Measurements from ENCODE around the gene SLC5A4.
"Not testable (repeated sequence)": the region's sequence is repeated elsewhere in the genome, so short reads cannot be mapped to it uniquely, and the experiment has no call there.

SLC5A4 gene
- total RNA-seq, result 0 to 1.3 (median 0.07) reads per million in 17 experiments

- no peak for DNase-seq
Measured at GRCh38 chr22:32255217-32255616, at the start of gene SLC5A4. Gene SLC5A4, minus strand, starts transcription at chr22:32255347. Its CDS starts 18 bp downstream, at chr22:32255329.

- DNase-seq, result not testable (repeated sequence)
Measured at GRCh38 chr22:32293921-32294320, 38.8 kb upstream of the SLC5A4 start.

- DNase-seq, result no peak
Measured at GRCh38 chr22:32286290-32286840, 31.2 kb upstream of the SLC5A4 start.

GRCh38 chr22:32281072-32281471 is 25.9 kb upstream of the SLC5A4 start:
- no peak for DNase-seq

GRCh38 chr22:32275353-32275752 is 20.2 kb upstream of the SLC5A4 start:
- DNase-seq, result not testable (repeated sequence)

- DNase-seq, result no peak
Measured at GRCh38 chr22:32271389-32271788, 16.2 kb upstream of the SLC5A4 start.

- DNase-seq, result no peak
Measured at GRCh38 chr22:32270641-32271369, 15.7 kb upstream of the SLC5A4 start.

GRCh38 chr22:32269316-32269715 is 14.2 kb upstream of the SLC5A4 start:
- DNase-seq, result no peak

GRCh38 chr22:32267011-32267410 is 11.9 kb upstream of the SLC5A4 start:
- DNase-seq, result no peak

GRCh38 chr22:32265882-32266767 is 11.0 kb upstream of the SLC5A4 start:
- peak; percentile 83 to 91 (median 88) for DNase-seq

- DNase-seq, result not testable (repeated sequence)
Measured at GRCh38 chr22:32263678-32264077, 8.5 kb upstream of the SLC5A4 start.

GRCh38 chr22:32261306-32261705 is 6.2 kb upstream of the SLC5A4 start:
- DNase-seq, result no peak

- DNase-seq, result no peak
Measured at GRCh38 chr22:32258791-32259190, 3.6 kb upstream of the SLC5A4 start.

- DNase-seq, result no peak
Measured at GRCh38 chr22:32255726-32256125, 579 bp upstream of the SLC5A4 start.

GRCh38 chr22:32249231-32249630 is 5.9 kb downstream of the SLC5A4 start:
- no peak for DNase-seq

GRCh38 chr22:32248276-32248675 is 6.9 kb downstream of the SLC5A4 start:
- no peak for DNase-seq

GRCh38 chr22:32246166-32246565 is 9.0 kb downstream of the SLC5A4 start:
- no peak for DNase-seq

GRCh38 chr22:32245042-32245441 is 10.1 kb downstream of the SLC5A4 start:
- DNase-seq, result no peak

- DNase-seq, result no peak
Measured at GRCh38 chr22:32244547-32244946, 10.6 kb downstream of the SLC5A4 start.

- DNase-seq, result no peak
Measured at GRCh38 chr22:32240461-32240860, 14.7 kb downstream of the SLC5A4 start.

GRCh38 chr22:32237906-32238305 is 17.2 kb downstream of the SLC5A4 start:
- DNase-seq, result no peak

GRCh38 chr22:32236970-32237369 is 18.2 kb downstream of the SLC5A4 start:
- no peak for DNase-seq

GRCh38 chr22:32233091-32233490 is 22.1 kb downstream of the SLC5A4 start:
- DNase-seq, result no peak
